H9 (cell line): ENCODE measurements around the gene TEX2. TPM values are rescaled to one million over a fixed set of nuclear protein-coding genes. Genes with fewer than 3 reads are reported as not detected.

Experiments used
- DNase-seq: peaks from one replicate; pipeline ENCODE4 v3.0.0-alpha.2; 2017
- H2AFZ ChIP-seq: one replicate; pipeline ENCODE4 v1.6.1; 2013; ENCODE audit warnings: mild to moderate bottlenecking, low read length, control low read depth, moderate library complexity
- H2AK5ac ChIP-seq: 2 replicates; pipeline ENCODE4 v1.6.1; 2013; ENCODE audit warnings: low read length, control low read depth, mixed read lengths; ENCODE audit not compliant: insufficient read length
- H2BK120ac ChIP-seq: one replicate; pipeline ENCODE4 v1.6.1; 2013; ENCODE audit warnings: low read depth, mild to moderate bottlenecking, low read length, control low read depth, inconsistent platforms; ENCODE audit not compliant: poor library complexity, severe bottlenecking
- H2BK12ac ChIP-seq: 2 replicates; pipeline ENCODE4 v1.6.1; 2013; ENCODE audit warnings: low read length, control low read depth, mixed read lengths, low read depth; ENCODE audit not compliant: insufficient read length
- H2BK15ac ChIP-seq: 2 replicates; pipeline ENCODE4 v1.6.1; 2013; ENCODE audit warnings: low read depth, low read length, control low read depth
- H2BK20ac ChIP-seq: one replicate; pipeline ENCODE4 v1.6.1; 2013; ENCODE audit warnings: low read depth, mild to moderate bottlenecking, low read length, control low read depth, inconsistent platforms; ENCODE audit not compliant: poor library complexity, severe bottlenecking
- H2BK5ac ChIP-seq: 2 replicates; pipeline ENCODE4 v1.6.1; 2013; ENCODE audit warnings: low read length, control low read depth, mixed read lengths; ENCODE audit not compliant: insufficient read length
- H3K14ac ChIP-seq: 2 replicates; pipeline ENCODE4 v1.6.1; 2013; ENCODE audit warnings: low read length, control low read depth; ENCODE audit not compliant: insufficient read depth
- H3K18ac ChIP-seq: 2 replicates; pipeline ENCODE4 v1.6.1; 2013; ENCODE audit warnings: low read depth, mild to moderate bottlenecking, mixed read lengths, low read length, control low read depth; ENCODE audit not compliant: insufficient read length
- H3K23ac ChIP-seq: 2 replicates; pipeline ENCODE4 v1.6.1; 2013; ENCODE audit warnings: low read length, control low read depth, mixed read lengths, low read depth; ENCODE audit not compliant: insufficient read length
- H3K23me2 ChIP-seq: 2 replicates; pipeline ENCODE4 v1.6.1; 2013; ENCODE audit warnings: low read depth, mild to moderate bottlenecking, mixed read lengths, low read length, control low read depth; ENCODE audit not compliant: insufficient read length, poor library complexity, severe bottlenecking
- H3K27ac ChIP-seq: 2 replicates; pipeline ENCODE4 v1.5.1; 2013; ENCODE audit warnings: low read length, control low read depth, mixed read lengths, low read depth; ENCODE audit not compliant: insufficient read length
- H3K27me3 ChIP-seq: 2 replicates; pipeline ENCODE4 v1.6.1; 2013; ENCODE audit warnings: low read length, control low read depth, inconsistent platforms; ENCODE audit not compliant: insufficient read depth
- H3K4ac ChIP-seq: 2 replicates; pipeline ENCODE4 v1.6.1; 2013; ENCODE audit warnings: low read depth, mild to moderate bottlenecking, control low read depth, inconsistent platforms, low read length, moderate library complexity
- H3K4me1 ChIP-seq: 2 replicates; pipeline ENCODE4 v1.6.1; 2013; ENCODE audit warnings: low read length, control low read depth, inconsistent platforms; ENCODE audit not compliant: insufficient read depth
- H3K4me2 ChIP-seq: 2 replicates; pipeline ENCODE4 v1.6.1; 2013; ENCODE audit warnings: low read length, control low read depth, mixed read lengths; ENCODE audit not compliant: insufficient read length, insufficient read depth
- H3K56ac ChIP-seq: 2 replicates; pipeline ENCODE4 v1.6.1; 2013; ENCODE audit warnings: low read depth, mild to moderate bottlenecking, mixed read lengths, low read length, control low read depth; ENCODE audit not compliant: insufficient read length
- H3K79me1 ChIP-seq: 2 replicates; pipeline ENCODE4 v1.6.1; 2013; ENCODE audit warnings: low read depth, mild to moderate bottlenecking, moderate library complexity, low read length, control low read depth, inconsistent platforms; ENCODE audit not compliant: insufficient read depth, poor library complexity, severe bottlenecking
- H3K79me2 ChIP-seq: 2 replicates; pipeline ENCODE4 v1.6.1; 2013; ENCODE audit warnings: low read length, control low read depth, inconsistent platforms; ENCODE audit not compliant: insufficient read depth
- H3K9ac ChIP-seq: 2 replicates; pipeline ENCODE4 v1.6.1; 2013; ENCODE audit warnings: low read length, control low read depth, mixed read lengths; ENCODE audit not compliant: insufficient read length; ENCODE audit errors: extremely low read depth
- H3K9me3 ChIP-seq: one replicate; pipeline ENCODE4 v1.6.1; 2013; ENCODE audit warnings: low read depth, low read length, inconsistent platforms; ENCODE audit not compliant: control insufficient read depth
- H3T11ph ChIP-seq: one replicate; pipeline ENCODE4 v1.6.1; 2013; ENCODE audit warnings: mild to moderate bottlenecking, low read length, control low read depth, inconsistent platforms
- H4K20me1 ChIP-seq: one replicate; pipeline ENCODE4 v1.6.1; 2013; ENCODE audit not compliant: control insufficient read depth, insufficient read length, insufficient read depth
- H4K5ac ChIP-seq: 2 replicates; pipeline ENCODE4 v1.6.1; 2013; ENCODE audit warnings: low read depth, mild to moderate bottlenecking, mixed read lengths, low read length, control low read depth; ENCODE audit not compliant: insufficient read length
- H4K8ac ChIP-seq: replicated peaks from 2 replicates; pipeline ENCODE4 v1.6.1; 2013; ENCODE audit warnings: low read length, control low read depth, mixed read lengths, low read depth; ENCODE audit not compliant: insufficient read length
- H4K91ac ChIP-seq: 2 replicates; pipeline ENCODE4 v1.6.1; 2013; ENCODE audit warnings: low read depth, mild to moderate bottlenecking, moderate library complexity, mixed read lengths, low read length, control low read depth; ENCODE audit not compliant: insufficient read length
- H3K27ac Mint-ChIP-seq, 3 experiments: 2 replicates in 2 of 3; 3 replicates in 1 of 3; pipeline ENCODE4 v1.8.0; 2020 to 2021; ENCODE audit warnings: mixed read lengths in 3 of 3, mild to moderate bottlenecking in 1 of 3, moderate library complexity in 1 of 3
- H3K27me3 Mint-ChIP-seq: 2 replicates; pipeline ENCODE4 v1.8.0; 2021; ENCODE audit warnings: low read depth, mild to moderate bottlenecking, moderate library complexity, mixed read lengths
- H3K36me3 Mint-ChIP-seq, 3 experiments: 2 replicates in 2 of 3; 3 replicates in 1 of 3; pipeline ENCODE4 v1.8.0; 2020 to 2021; ENCODE audit warnings: low read depth in 3 of 3, mixed read lengths in 3 of 3; ENCODE audit not compliant: insufficient read depth in 1 of 3
- H3K4me1 Mint-ChIP-seq, 2 experiments: 2 replicates each; pipeline ENCODE4 v1.8.0; 2020; ENCODE audit warnings: mixed read lengths in 2 of 2
- H3K4me3 Mint-ChIP-seq, 2 experiments: 2 replicates in 1 of 2; 3 replicates in 1 of 2; pipeline ENCODE4 v1.8.0; 2020 to 2021; ENCODE audit warnings: mild to moderate bottlenecking in 2 of 2, mixed read lengths in 2 of 2, moderate library complexity in 1 of 2
- H3K9me3 Mint-ChIP-seq, 2 experiments: 2 replicates in 1 of 2; 3 replicates in 1 of 2; pipeline ENCODE4 v1.8.0; 2020; ENCODE audit warnings: mild to moderate bottlenecking in 2 of 2, mixed read lengths in 2 of 2, moderate library complexity in 1 of 2
- CTCF ChIP-seq: fragments of 200-600 bp; sonication (generic); conservative IDR thresholded peaks from 3 replicates; pipeline ENCODE4 v1.8.0; 2021; ENCODE audit warnings: antibody characterized with exemption, mild to moderate bottlenecking
- WGBS: extraction: QIAGEN DNeasy Blood & Tissue Kit; methylation state at CpG from one replicate; pipeline ENCODE4 v1.1.7; 2013; ENCODE audit warnings: missing lambda C conversion rate, low lambda C conversion rate, mixed read lengths; ENCODE audit not compliant: insufficient read length; ENCODE audit errors: extremely low coverage; 5-methylcytosine and 5-hydroxymethylcytosine counted together
- total RNA-seq: library from RNA; stranded (reverse); gene quantifications from 2 replicates; pipeline ENCODE4 v1.2.1, GENCODE V29; 2021

TEX2 gene
- total RNA-seq, 1 experiment from 2014 or later: 12.2 TPM

GRCh38 chr17:64164596-64165285, 98.3 kb downstream of the TEX2 start:
- H2BK20ac ChIP-seq: no peak overlapping the region
- H3K18ac ChIP-seq: no peak overlapping the region
- H3K56ac ChIP-seq: no peak overlapping the region
- no peak overlapping the region for H3K4ac ChIP-seq
- H3K23me2 ChIP-seq: no peaks in the 10 kb centered on the region
- H4K91ac ChIP-seq: no peak overlapping the region
- no peak overlapping the region for H2BK12ac ChIP-seq
- H3K27ac Mint-ChIP-seq: no peak overlapping the region
- no CpG with 5 or more reads among the region's 6 CpGs for WGBS
- H3T11ph ChIP-seq: no peak overlapping the region
- H3K79me1 ChIP-seq: no peaks in the 10 kb centered on the region
- H3K4me1 Mint-ChIP-seq: no peaks in the 10 kb centered on the region
- H3K27me3 Mint-ChIP-seq: no peaks in the 10 kb centered on the region
- H3K4me1 ChIP-seq: no peaks in the 10 kb centered on the region
- no peak for DNase-seq
- no peak overlapping the region for H3K9ac ChIP-seq
- H3K4me3 Mint-ChIP-seq: no peak overlapping the region
- no peak overlapping the region for H2BK15ac ChIP-seq
- no peaks in the 10 kb centered on the region for H3K79me2 ChIP-seq
- no peak overlapping the region for H4K8ac ChIP-seq
- TF ChIP-seq CTCF: no peak
- no peak overlapping the region for H2AK5ac ChIP-seq
- H3K36me3 Mint-ChIP-seq: no peaks in the 10 kb centered on the region; a peak in 3 of 7 replicates
- H2BK120ac ChIP-seq: no peak overlapping the region
- no peak overlapping the region for H4K5ac ChIP-seq
- no peaks in the 10 kb centered on the region for H4K20me1 ChIP-seq
- no peak overlapping the region for H2BK5ac ChIP-seq
- no peaks in the 10 kb centered on the region for H3K9me3 ChIP-seq
- H3K9me3 Mint-ChIP-seq: no peaks in the 10 kb centered on the region
- no peak overlapping the region for H3K14ac ChIP-seq
- H3K27ac ChIP-seq: no peak overlapping the region
- H3K23ac ChIP-seq: no peak overlapping the region
- H2AFZ ChIP-seq: no peak overlapping the region
- H3K27me3 ChIP-seq: no peaks in the 10 kb centered on the region
- no peak overlapping the region for H3K4me2 ChIP-seq
